ENCODE data around the gene PSME3IP1. TPM values are rescaled to one million over a fixed set of nuclear protein-coding genes. Genes with fewer than 3 reads are reported as not detected.

Gene PSME3IP1
- total RNA-seq, 1 donor from 2014 or later = 116 TPM

- peaks cover 4% of the 10 kb centered on the region for H3K36me3 Mint-ChIP-seq (ENCODE audit: low read depth)
- no peaks in the 10 kb centered on the region for H3K9me3 Mint-ChIP-seq
- intact Hi-C loops (cut with micrococcal nuclease) = no loop called here
- DNase-seq (ENCODE audit: low spot score) = no peak
- no peak overlapping the region for H3K4me3 Mint-ChIP-seq
- H3K27ac Mint-ChIP-seq = no peak overlapping the region
- no peaks in the 10 kb centered on the region for H3K27me3 Mint-ChIP-seq (ENCODE audit: insufficient read depth)
- H3K4me1 Mint-ChIP-seq (ENCODE audit: low read depth) = peaks cover 66% of the 10 kb centered on the region
These were observed 54.4 kb downstream of the PSME3IP1 start for GRCh38 chr16:57131351-57131970.

- Mint-ChIP-seq H3K9me3 (no peaks in the 10 kb centered on the region), H3K27me3 (ENCODE audit: insufficient read depth) (no peaks in the 10 kb centered on the region), H3K4me3 (no peak overlapping the region), H3K4me1 (ENCODE audit: low read depth) (peaks cover 67% of the 10 kb centered on the region), H3K36me3 (ENCODE audit: low read depth) (peaks cover 4% of the 10 kb centered on the region), H3K27ac (peak overlapping the region; percentile 22)
- DNase-seq (ENCODE audit: low spot score) = no peak
- intact Hi-C loops (cut with micrococcal nuclease) = no loop called here
These were observed 54.9 kb downstream of the PSME3IP1 start for GRCh38 chr16:57130950-57131321.

- H3K36me3 Mint-ChIP-seq (ENCODE audit: low read depth) = peaks cover 4% of the 10 kb centered on the region
- no peaks in the 10 kb centered on the region for H3K27me3 Mint-ChIP-seq (ENCODE audit: insufficient read depth)
- DNase-seq (ENCODE audit: low spot score) = peak; percentile 44
- H3K27ac Mint-ChIP-seq = peak overlapping the region; percentile 91
- no peak overlapping the region for H3K4me3 Mint-ChIP-seq
- intact Hi-C loops (cut with micrococcal nuclease) = loop anchor here (2.0 kb wide), 1 partner anchor 14 kb away; no protein-coding TSS in a partner anchor
- peaks cover 64% of the 10 kb centered on the region for H3K4me1 Mint-ChIP-seq (ENCODE audit: low read depth)
- H3K9me3 Mint-ChIP-seq = no peaks in the 10 kb centered on the region
These were observed 57.0 kb downstream of the PSME3IP1 start for GRCh38 chr16:57128771-57129389.

- Mint-ChIP-seq H3K4me1 (ENCODE audit: low read depth) (peaks cover 67% of the 10 kb centered on the region), H3K36me3 (ENCODE audit: low read depth) (peaks cover 4% of the 10 kb centered on the region), H3K27ac (peak overlapping the region; percentile 57), H3K4me3 (no peak overlapping the region), H3K9me3 (no peaks in the 10 kb centered on the region), H3K27me3 (ENCODE audit: insufficient read depth) (no peaks in the 10 kb centered on the region)
- no peak for DNase-seq (ENCODE audit: low spot score)
- intact Hi-C loops (cut with micrococcal nuclease) = loop anchor here (2.0 kb wide), 1 partner anchor 15 kb away; no protein-coding TSS in a partner anchor
These were observed 58.0 kb downstream of the PSME3IP1 start for GRCh38 chr16:57127836-57128235.

GRCh38 chr16:57127037-57127763 is 58.6 kb downstream of the PSME3IP1 start:
- Mint-ChIP-seq H3K9me3 (no peaks in the 10 kb centered on the region), H3K4me3 (no peak overlapping the region), H3K27ac (peak overlapping the region; percentile 57), H3K27me3 (ENCODE audit: insufficient read depth) (no peaks in the 10 kb centered on the region), H3K4me1 (ENCODE audit: low read depth) (peaks cover 61% of the 10 kb centered on the region), H3K36me3 (ENCODE audit: low read depth) (peaks cover 4% of the 10 kb centered on the region)
- intact Hi-C loops (cut with micrococcal nuclease) = no loop called here
- DNase-seq (ENCODE audit: low spot score) = no peak

- Mint-ChIP-seq H3K4me1 (ENCODE audit: low read depth) (peaks cover 54% of the 10 kb centered on the region), H3K36me3 (ENCODE audit: low read depth) (peaks cover 4% of the 10 kb centered on the region), H3K4me3 (no peak overlapping the region), H3K27me3 (ENCODE audit: insufficient read depth) (no peaks in the 10 kb centered on the region), H3K27ac (peak overlapping the region; percentile 46), H3K9me3 (no peaks in the 10 kb centered on the region)
- intact Hi-C loops (cut with micrococcal nuclease) = no loop called here
- DNase-seq (ENCODE audit: low spot score) = no peak
These were observed 59.4 kb downstream of the PSME3IP1 start for GRCh38 chr16:57126411-57126810.

- no peak overlapping the region for H3K4me3 Mint-ChIP-seq
- H3K4me1 Mint-ChIP-seq (ENCODE audit: low read depth) = peaks cover 54% of the 10 kb centered on the region
- intact Hi-C loops (cut with micrococcal nuclease) = no loop called here
- H3K36me3 Mint-ChIP-seq (ENCODE audit: low read depth) = peaks cover 4% of the 10 kb centered on the region
- H3K9me3 Mint-ChIP-seq = no peaks in the 10 kb centered on the region
- no peak for DNase-seq (ENCODE audit: low spot score)
- H3K27me3 Mint-ChIP-seq (ENCODE audit: insufficient read depth) = no peaks in the 10 kb centered on the region
- no peak overlapping the region for H3K27ac Mint-ChIP-seq
These were observed 59.9 kb downstream of the PSME3IP1 start for GRCh38 chr16:57125969-57126368.

GRCh38 chr16:57125376-57125775 is 60.5 kb downstream of the PSME3IP1 start:
- Mint-ChIP-seq H3K4me1 (ENCODE audit: low read depth) (peaks cover 54% of the 10 kb centered on the region), H3K9me3 (no peaks in the 10 kb centered on the region), H3K27ac (no peak overlapping the region), H3K36me3 (ENCODE audit: low read depth) (peaks cover 4% of the 10 kb centered on the region), H3K27me3 (ENCODE audit: insufficient read depth) (no peaks in the 10 kb centered on the region), H3K4me3 (no peak overlapping the region)
- intact Hi-C loops (cut with micrococcal nuclease) = no loop called here
- no peak for DNase-seq (ENCODE audit: low spot score)

GRCh38 chr16:57123974-57124674 is 61.7 kb downstream of the PSME3IP1 start:
- H3K9me3 Mint-ChIP-seq = no peaks in the 10 kb centered on the region
- H3K4me3 Mint-ChIP-seq = no peak overlapping the region
- peak overlapping the region; percentile 32 for H3K27ac Mint-ChIP-seq
- H3K36me3 Mint-ChIP-seq (ENCODE audit: low read depth) = peaks cover 4% of the 10 kb centered on the region
- no peaks in the 10 kb centered on the region for H3K27me3 Mint-ChIP-seq (ENCODE audit: insufficient read depth)
- intact Hi-C loops (cut with micrococcal nuclease) = no loop called here
- no peak for DNase-seq (ENCODE audit: low spot score)
- peaks cover 50% of the 10 kb centered on the region for H3K4me1 Mint-ChIP-seq (ENCODE audit: low read depth)

GRCh38 chr16:57123216-57123973 is 62.4 kb downstream of the PSME3IP1 start:
- Mint-ChIP-seq H3K9me3 (no peaks in the 10 kb centered on the region), H3K27ac (peak overlapping the region; percentile 32), H3K36me3 (ENCODE audit: low read depth) (peaks cover 4% of the 10 kb centered on the region), H3K4me3 (no peak overlapping the region), H3K27me3 (ENCODE audit: insufficient read depth) (no peaks in the 10 kb centered on the region), H3K4me1 (ENCODE audit: low read depth) (peaks cover 43% of the 10 kb centered on the region)
- DNase-seq (ENCODE audit: low spot score) = no peak
- intact Hi-C loops (cut with micrococcal nuclease) = no loop called here

GRCh38 chr16:57118461-57119084 is 67.3 kb downstream of the PSME3IP1 start:
- no peaks in the 10 kb centered on the region for H3K36me3 Mint-ChIP-seq (ENCODE audit: low read depth)
- no peak overlapping the region for H3K27ac Mint-ChIP-seq
- DNase-seq (ENCODE audit: low spot score) = no peak
- no peaks in the 10 kb centered on the region for H3K27me3 Mint-ChIP-seq (ENCODE audit: insufficient read depth)
- no peak overlapping the region for H3K4me3 Mint-ChIP-seq
- peaks cover 5% of the 10 kb centered on the region for H3K4me1 Mint-ChIP-seq (ENCODE audit: low read depth)
- intact Hi-C loops (cut with micrococcal nuclease) = no loop called here
- no peaks in the 10 kb centered on the region for H3K9me3 Mint-ChIP-seq

All from activated T-helper 1 cell treated with anti-CD3 and anti-CD28 coated beads, Interleukin-12 subunit alpha, Interleukin-12 subunit beta, Interleukin-2, Interleukin-4 antibody, amounts not matched to agents 30 ng/mL and 10 ng/mL and 1 ng/mL, durations not matched to agents 14 hours and 24 hours and 36 hours (primary cell).